GM23248 (cell line): ENCODE measurements around the gene PRKRIP1. TPM values are rescaled to one million over a fixed set of nuclear protein-coding genes. Genes with fewer than 3 reads are reported as not detected.

Experiments used
- DNase-seq: peaks from one replicate; pipeline ENCODE4 v3.0.0-alpha.2; 2015
- H2AFZ ChIP-seq: fragments of 200-600 bp; sonication (generic); 2 replicates; pipeline ENCODE4 v1.6.1; 2016; ENCODE audit warnings: antibody characterized with exemption
- H3F3A ChIP-seq: fragments of 200-600 bp; sonication (generic); 2 replicates; pipeline ENCODE4 v1.6.1; 2016; ENCODE audit warnings: mild to moderate bottlenecking, antibody characterized with exemption, mixed run types; ENCODE audit not compliant: insufficient read depth
- H3K27ac ChIP-seq: fragments of 200-600 bp; sonication (generic); 2 replicates; pipeline ENCODE4 v1.5.1; 2016; ENCODE audit warnings: mild to moderate bottlenecking
- H3K27me3 ChIP-seq: fragments of 200-600 bp; sonication (generic); replicated peaks from 2 replicates; pipeline ENCODE4 v1.6.1; 2016; ENCODE audit warnings: mild to moderate bottlenecking; ENCODE audit not compliant: insufficient read depth
- H3K36me3 ChIP-seq: fragments of 200-600 bp; sonication (generic); 2 replicates; pipeline ENCODE4 v1.6.1; 2016; ENCODE audit warnings: low read depth, mild to moderate bottlenecking
- H3K4me1 ChIP-seq: fragments of 200-600 bp; sonication (generic); 2 replicates; pipeline ENCODE4 v1.6.1; 2016; ENCODE audit warnings: mild to moderate bottlenecking; ENCODE audit not compliant: insufficient read depth
- H3K4me2 ChIP-seq: fragments of 200-600 bp; sonication (generic); one replicate; pipeline ENCODE4 v1.6.1; 2016; ENCODE audit warnings: mild to moderate bottlenecking; ENCODE audit not compliant: unreplicated experiment
- H3K4me3 ChIP-seq: fragments of 200-600 bp; sonication (generic); 2 replicates; pipeline ENCODE4 v1.5.1; 2016; ENCODE audit warnings: mild to moderate bottlenecking
- H3K79me2 ChIP-seq: fragments of 200-600 bp; sonication (generic); 2 replicates; pipeline ENCODE4 v1.6.1; 2016; ENCODE audit warnings: mild to moderate bottlenecking; ENCODE audit not compliant: insufficient read depth
- H3K9ac ChIP-seq: fragments of 200-600 bp; sonication (generic); 2 replicates; pipeline ENCODE4 v1.6.1; 2016; ENCODE audit warnings: mild to moderate bottlenecking
- H3K9me2 ChIP-seq: fragments of 200-600 bp; sonication (generic); 2 replicates; pipeline ENCODE4 v1.6.1; 2016; ENCODE audit warnings: mixed run types, mild to moderate bottlenecking, moderate library complexity; ENCODE audit not compliant: insufficient read depth
- H3K9me3 ChIP-seq: fragments of 200-600 bp; sonication (generic); one replicate; pipeline ENCODE4 v1.6.1; 2017; ENCODE audit warnings: low read depth
- H4K20me1 ChIP-seq: fragments of 200-600 bp; sonication (generic); 2 replicates; pipeline ENCODE4 v1.6.0; 2016; ENCODE audit not compliant: insufficient read depth
- EZH2 ChIP-seq: fragments of 200-600 bp; sonication (generic); IDR thresholded peaks from 2 replicates; pipeline ENCODE4 v1.6.1; 2018; ENCODE audit warnings: antibody characterized with exemption, mild to moderate bottlenecking; ENCODE audit not compliant: insufficient read depth, poor library complexity, severe bottlenecking
- EZH2phosphoT487 ChIP-seq: fragments of 200-600 bp; sonication (generic); IDR thresholded peaks from 2 replicates; pipeline ENCODE4 v1.6.1; 2018; ENCODE audit warnings: antibody characterized with exemption, moderate library complexity, mild to moderate bottlenecking, low read depth; ENCODE audit not compliant: insufficient read depth
- WGBS, 2 experiments: methylation state at CpG; one replicate each; pipeline ENCODE4 v1.1.6; 2015 to 2017; ENCODE audit warnings: low lambda C conversion rate in 2 of 2, low coverage in 1 of 2; ENCODE audit errors: missing lambda C conversion rate in 2 of 2; 5-methylcytosine and 5-hydroxymethylcytosine counted together
- in situ Hi-C: fragments of 300-500 bp; cut with MboI; formaldehyde crosslinking; loops from 2 replicates; pipeline ENCODE4 v1.15.0; 2020
- polyA plus RNA-seq: library from polyadenylated mRNA; unstranded; fragments of >200 nt; fragmentation: Nextera tagmentation; extraction: Ambion mirVana; gene quantifications from 2 replicates; pipeline ENCODE4 v1.2.1, GENCODE V29; 2016
- total RNA-seq: library from RNA; depleted of rRNA; stranded (reverse); fragments of >200 nt; shearing (Covaris generic); gene quantifications from 2 replicates; pipeline ENCODE4 v1.2.3, GENCODE V29; 2014

PRKRIP1 gene
- total and polyA plus RNA-seq, 2 experiments from 2014 or later: 17.3 to 19.1 TPM

GRCh38 chr7:102421706-102422240, 25.6 kb downstream of the PRKRIP1 start:
- Histone ChIP-seq H3F3A (no peaks in the 10 kb centered on the region), H3K4me3 (no peak overlapping the region), H3K4me2 (no peak overlapping the region), H3K9me2 (no peaks in the 10 kb centered on the region), H3K27me3 (no peaks in the 10 kb centered on the region), H3K9me3 (no peaks in the 10 kb centered on the region), H3K36me3 (no peaks in the 10 kb centered on the region; the same call in 1 of the 2 replicates), H3K79me2 (0 out of 2 replicates have a peak, but pooled peaks cover 13% of the 10 kb centered on the region), H3K9ac (no peak overlapping the region), H3K27ac (no peak overlapping the region), H4K20me1 (no peaks in the 10 kb centered on the region), H2AFZ (no peak overlapping the region), H3K4me1 (no peaks in the 10 kb centered on the region)
- in situ Hi-C loops: no loop called here
- WGBS, 2 experiments: 92% methylated on average over 10 of the region's 10 CpGs
- TF ChIP-seq EZH2phosphoT487: no peak
- no peak for TF ChIP-seq EZH2
- DNase-seq: no peak

- Histone ChIP-seq H3K9ac (no peak overlapping the region), H3F3A (no peaks in the 10 kb centered on the region), H2AFZ (no peak overlapping the region), H3K4me3 (no peak overlapping the region), H3K4me1 (no peaks in the 10 kb centered on the region), H3K9me3 (no peaks in the 10 kb centered on the region), H3K27me3 (no peaks in the 10 kb centered on the region), H4K20me1 (no peaks in the 10 kb centered on the region), H3K36me3 (no peaks in the 10 kb centered on the region; the same call in 1 of the 2 replicates), H3K4me2 (no peak overlapping the region), H3K27ac (no peak overlapping the region), H3K79me2 (0 out of 2 replicates have a peak, but pooled peaks cover 7% of the 10 kb centered on the region), H3K9me2 (no peaks in the 10 kb centered on the region)
- 78 to 81% methylated on average over 12 of the region's 12 CpGs for WGBS, 2 experiments
- in situ Hi-C loops: no loop called here
- no peak for DNase-seq
- no peak for TF ChIP-seq EZH2phosphoT487
Measured at GRCh38 chr7:102424129-102424551, 28.0 kb downstream of the PRKRIP1 start.

GRCh38 chr7:102424787-102425218, 28.6 kb downstream of the PRKRIP1 start:
- no peak overlapping the region for H3K4me2 ChIP-seq
- no peaks in the 10 kb centered on the region for H4K20me1 ChIP-seq
- H3K79me2 ChIP-seq: 0 out of 2 replicates have a peak, but pooled peaks cover 5% of the 10 kb centered on the region
- no peaks in the 10 kb centered on the region for H3K4me1 ChIP-seq
- no peaks in the 10 kb centered on the region for H3K9me3 ChIP-seq
- no peaks in the 10 kb centered on the region for H3K27me3 ChIP-seq
- H3K27ac ChIP-seq: no peak overlapping the region
- H3F3A ChIP-seq: 0 out of 2 replicates have a peak, but pooled peaks cover 2% of the 10 kb centered on the region
- H2AFZ ChIP-seq: no peak overlapping the region
- H3K36me3 ChIP-seq: no peaks in the 10 kb centered on the region; the same call in 1 of the 2 replicates
- no peak for DNase-seq
- 91 to 94% methylated on average over 13 of the region's 13 CpGs for WGBS, 2 experiments
- no peak overlapping the region for H3K4me3 ChIP-seq
- TF ChIP-seq EZH2 (no peak), EZH2phosphoT487 (no peak)
- no peaks in the 10 kb centered on the region for H3K9me2 ChIP-seq
- no peak overlapping the region for H3K9ac ChIP-seq
- in situ Hi-C loops: no loop called here

- Histone ChIP-seq H3K9me2 (no peaks in the 10 kb centered on the region), H3K4me2 (no peak overlapping the region), H3K4me1 (no peaks in the 10 kb centered on the region), H3K27ac (no peak overlapping the region), H3K9ac (no peak overlapping the region), H3K9me3 (no peaks in the 10 kb centered on the region), H3K79me2 (no peaks in the 10 kb centered on the region), H2AFZ (no peak overlapping the region), H3K4me3 (no peak overlapping the region), H3K27me3 (no peaks in the 10 kb centered on the region), H3F3A (peaks cover 8% of the 10 kb centered on the region; the same call in 1 of the 2 replicates), H4K20me1 (no peaks in the 10 kb centered on the region), H3K36me3 (no peaks in the 10 kb centered on the region; the same call in 1 of the 2 replicates)
- DNase-seq: no peak
- TF ChIP-seq EZH2phosphoT487 (no peak), EZH2 (no peak)
- in situ Hi-C loops: no loop called here
- 82 to 83% methylated on average over 23 to 24 of the region's 25 CpGs for whole genome bisulfite sequencing, 2 experiments
Measured at GRCh38 chr7:102425639-102426267, 29.6 kb downstream of the PRKRIP1 start.
